Mesodermal cell (in vitro differentiated cells): Measurements from ENCODE around the gene CTSL.

Source experiments
- H3K27ac ChIP-seq: 2 replicates; pipeline ENCODE4 v1.7.0; 2013; ENCODE audit warnings: mild to moderate bottlenecking, low read depth, low read length, moderate library complexity; ENCODE audit not compliant: severe bottlenecking
- H3K36me3 ChIP-seq: 2 replicates; pipeline ENCODE4 v1.7.1; 2013; ENCODE audit warnings: mild to moderate bottlenecking, low read length, moderate library complexity; ENCODE audit not compliant: control insufficient read depth, insufficient read depth
- H3K4me1 ChIP-seq: one replicate; pipeline ENCODE4 v1.7.1; 2013; ENCODE audit warnings: mild to moderate bottlenecking, low read length; ENCODE audit not compliant: insufficient read depth, control insufficient read depth, poor library complexity, severe bottlenecking
- H3K4me3 ChIP-seq: 2 replicates; pipeline ENCODE4 v1.7.0; 2013; ENCODE audit warnings: low read length, control low read depth, mild to moderate bottlenecking; ENCODE audit not compliant: insufficient read depth, poor library complexity, severe bottlenecking; ENCODE audit errors: extremely low read depth
- H3K9me3 ChIP-seq: 2 replicates; pipeline ENCODE4 v1.7.1; 2013; ENCODE audit warnings: mild to moderate bottlenecking, low read length, moderate library complexity; ENCODE audit not compliant: control insufficient read depth
- WGBS, 2 experiments: methylation state at CpG; one replicate each; pipeline ENCODE4 v1.1.5; 2013; ENCODE audit warnings: missing lambda C conversion rate in 2 of 2; ENCODE audit not compliant: insufficient coverage in 2 of 2; 5-methylcytosine and 5-hydroxymethylcytosine counted together

The CTSL gene

GRCh38 chr9:87711857-87712800, 13.8 kb upstream of the CTSL start:
- no peak overlapping the region for H3K4me3 ChIP-seq
- no peaks in the 10 kb centered on the region for H3K9me3 ChIP-seq
- H3K36me3 ChIP-seq, result peaks cover 22% of the 10 kb centered on the region
- peaks cover 11% of the 10 kb centered on the region for H3K4me1 ChIP-seq
- WGBS, 2 experiments, result 81 to 85% methylated on average over 6 to 7 of the region's 9 CpGs
- peak overlapping the region; percentile 76 for H3K27ac ChIP-seq

GRCh38 chr9:87712801-87713277, 13.1 kb upstream of the CTSL start:
- Histone ChIP-seq H3K36me3 (peaks cover 15% of the 10 kb centered on the region), H3K4me3 (no peak overlapping the region), H3K9me3 (no peaks in the 10 kb centered on the region), H3K4me1 (peaks cover 11% of the 10 kb centered on the region), H3K27ac (peak overlapping the region; percentile 67)
- 91 to 92% methylated on average over 6 of the region's 6 CpGs for WGBS, 2 experiments

GRCh38 chr9:87713278-87713987, 12.5 kb upstream of the CTSL start:
- Histone ChIP-seq H3K4me3 (no peak overlapping the region), H3K9me3 (no peaks in the 10 kb centered on the region), H3K27ac (peak overlapping the region; percentile 67), H3K36me3 (peaks cover 13% of the 10 kb centered on the region), H3K4me1 (peaks cover 11% of the 10 kb centered on the region)
- WGBS, 2 experiments, result 77 to 82% methylated on average over 9 to 10 of the region's 11 CpGs

GRCh38 chr9:87713988-87714330, 12.0 kb upstream of the CTSL start:
- H3K27ac ChIP-seq, result peak overlapping the region; percentile 67
- peaks cover 9% of the 10 kb centered on the region for H3K36me3 ChIP-seq
- no peak overlapping the region for H3K4me3 ChIP-seq
- H3K9me3 ChIP-seq, result no peaks in the 10 kb centered on the region
- 82 to 100% methylated on average over 1 to 5 of the region's 5 CpGs for WGBS, 2 experiments
- peaks cover 11% of the 10 kb centered on the region for H3K4me1 ChIP-seq

GRCh38 chr9:87714819-87715218, 11.1 kb upstream of the CTSL start:
- Histone ChIP-seq H3K36me3 (peaks cover 1% of the 10 kb centered on the region), H3K4me1 (peaks cover 11% of the 10 kb centered on the region), H3K4me3 (no peak overlapping the region), H3K9me3 (no peaks in the 10 kb centered on the region), H3K27ac (no peak overlapping the region)
- WGBS, 2 experiments, result 100% methylated on average over 1 of the region's 2 CpGs; no CpG with 5 or more reads in 1 of the 2 experiments

- peaks cover 11% of the 10 kb centered on the region for H3K4me1 ChIP-seq
- WGBS, 2 experiments, result 80% methylated on average over 1 of the region's 2 CpGs
Measured at GRCh38 chr9:87716141-87716540, 9.8 kb upstream of the CTSL start.

GRCh38 chr9:87717456-87717855, 8.5 kb upstream of the CTSL start:
- Histone ChIP-seq H3K36me3 (no peaks in the 10 kb centered on the region), H3K27ac (no peak overlapping the region), H3K4me3 (no peak overlapping the region), H3K4me1 (no peaks in the 10 kb centered on the region), H3K9me3 (no peaks in the 10 kb centered on the region)
- WGBS, 2 experiments, result 89 to 100% methylated on average over 1 of the region's 1 CpG

More at GRCh38 chr9:87716141-87716540, 9.8 kb upstream of the CTSL start:
- no peaks in the 10 kb centered on the region for H3K9me3 ChIP-seq
- H3K27ac ChIP-seq, result no peak overlapping the region
- H3K4me3 ChIP-seq, result no peak overlapping the region
- H3K36me3 ChIP-seq, result no peaks in the 10 kb centered on the region

GRCh38 chr9:87718231-87718630, 7.7 kb upstream of the CTSL start:
- Histone ChIP-seq H3K36me3 (no peaks in the 10 kb centered on the region), H3K9me3 (no peaks in the 10 kb centered on the region), H3K4me3 (no peak overlapping the region), H3K4me1 (no peaks in the 10 kb centered on the region), H3K27ac (no peak overlapping the region)
- WGBS, 2 experiments, result 84 to 94% methylated on average over 3 of the region's 3 CpGs

GRCh38 chr9:87718852-87719612, 6.9 kb upstream of the CTSL start:
- no peaks in the 10 kb centered on the region for H3K9me3 ChIP-seq
- no peaks in the 10 kb centered on the region for H3K36me3 ChIP-seq
- 63 to 100% methylated on average over 1 to 2 of the region's 6 CpGs for WGBS, 2 experiments
- no peak overlapping the region for H3K27ac ChIP-seq
- no peak overlapping the region for H3K4me3 ChIP-seq
- no peaks in the 10 kb centered on the region for H3K4me1 ChIP-seq

GRCh38 chr9:87720173-87720572, 5.7 kb upstream of the CTSL start:
- H3K4me3 ChIP-seq, result no peak overlapping the region
- H3K4me1 ChIP-seq, result no peaks in the 10 kb centered on the region
- H3K36me3 ChIP-seq, result no peaks in the 10 kb centered on the region
- H3K27ac ChIP-seq, result no peak overlapping the region
- H3K9me3 ChIP-seq, result no peaks in the 10 kb centered on the region
- 80% methylated on average over 1 of the region's 2 CpGs; no CpG with 5 or more reads in 1 of the 2 experiments for WGBS, 2 experiments
